NOMO-1 treated with dmso at 0.1 percent for 144 hours (cell line): ENCODE data around the gene MTIF2.
"Not testable (repeated sequence)": the region's sequence is repeated elsewhere in the genome, so short reads cannot be mapped to it uniquely, and the experiment has no call there.

Experiments used
- DNase-seq: peaks from one replicate; lab custom pipeline; 2025; ENCODE audit not compliant: unreplicated experiment; lab: John Stamatoyannopoulos, UW

Gene MTIF2

DNA sequence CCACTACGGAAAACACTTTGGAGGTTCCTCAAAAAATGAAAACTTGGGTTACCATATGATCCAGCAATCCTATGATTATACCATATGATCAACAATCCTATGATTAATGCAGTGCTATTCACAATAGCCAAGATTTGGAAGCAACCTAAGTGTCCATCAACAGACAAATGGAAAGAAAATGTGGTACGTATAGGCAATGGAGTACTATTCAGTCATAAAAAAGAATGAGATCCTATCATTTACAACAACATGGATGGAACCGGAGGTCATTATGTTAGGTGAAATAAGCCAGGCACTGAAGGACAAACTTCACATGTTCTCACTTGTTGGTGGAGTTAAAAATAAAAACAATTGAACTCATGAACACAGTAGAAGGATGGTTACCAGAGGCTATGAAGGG lies 64.5 kb downstream of the MTIF2 start:
- no peak for DNase-seq

DNA sequence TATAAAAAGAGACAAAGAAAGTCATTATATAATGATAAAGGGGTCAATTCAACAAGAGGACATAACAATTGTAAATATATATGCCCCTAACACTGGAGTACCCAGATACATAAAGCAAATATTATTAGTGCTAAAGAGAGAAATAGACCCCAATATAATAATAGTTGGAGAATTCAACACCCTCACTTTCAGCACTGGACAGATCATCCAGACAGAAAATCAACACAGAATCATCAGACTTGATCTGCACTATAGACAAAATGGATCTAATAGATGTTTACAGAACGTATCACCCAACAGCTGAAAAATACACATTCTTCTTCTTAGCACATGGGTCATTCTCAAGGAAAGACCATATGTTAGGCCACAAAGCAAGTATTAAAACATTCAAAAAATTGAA lies 68.6 kb downstream of the MTIF2 start:
- DNase-seq, result no peak

DNA sequence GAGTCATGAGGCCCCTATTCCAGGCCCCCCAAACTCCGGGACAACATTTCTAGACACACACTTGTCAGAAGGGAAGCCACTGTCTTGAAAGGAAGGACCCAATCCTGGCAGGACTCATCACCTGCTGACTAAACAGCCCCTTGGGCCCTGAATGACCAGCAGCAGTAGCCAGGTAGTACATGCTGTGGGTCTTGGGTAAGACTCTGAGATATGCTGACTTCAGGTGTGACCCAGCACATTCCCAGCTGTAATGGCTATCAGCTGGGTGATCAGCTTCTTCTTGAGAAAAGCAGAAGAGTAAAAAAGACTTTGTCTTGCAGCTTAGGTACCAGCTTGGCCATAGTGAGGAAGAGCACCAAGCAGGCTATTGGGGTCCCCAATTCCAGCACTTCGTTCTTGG lies 72.5 kb downstream of the MTIF2 start:
- DNase-seq, result no peak

DNA sequence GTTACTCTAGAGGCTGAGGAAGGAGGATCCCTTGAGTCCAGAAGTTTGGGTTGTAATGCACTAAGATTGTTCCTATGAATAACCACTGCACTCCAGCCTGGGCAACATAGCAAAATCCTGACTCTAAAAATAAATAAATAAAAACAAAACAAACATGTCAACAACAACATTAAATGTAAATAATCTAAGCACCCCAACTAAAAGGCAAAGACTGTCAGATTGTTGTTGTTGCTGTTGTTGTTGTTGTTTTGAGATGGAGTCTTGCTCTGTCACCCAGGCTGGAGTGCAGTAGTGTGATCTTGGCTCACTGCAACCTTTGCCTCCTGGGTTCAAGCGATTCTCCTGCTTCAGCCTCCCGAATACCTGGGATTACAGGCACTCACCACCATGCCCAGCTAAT lies 77.1 kb downstream of the MTIF2 start:
- not testable (repeated sequence) for DNase-seq

DNA sequence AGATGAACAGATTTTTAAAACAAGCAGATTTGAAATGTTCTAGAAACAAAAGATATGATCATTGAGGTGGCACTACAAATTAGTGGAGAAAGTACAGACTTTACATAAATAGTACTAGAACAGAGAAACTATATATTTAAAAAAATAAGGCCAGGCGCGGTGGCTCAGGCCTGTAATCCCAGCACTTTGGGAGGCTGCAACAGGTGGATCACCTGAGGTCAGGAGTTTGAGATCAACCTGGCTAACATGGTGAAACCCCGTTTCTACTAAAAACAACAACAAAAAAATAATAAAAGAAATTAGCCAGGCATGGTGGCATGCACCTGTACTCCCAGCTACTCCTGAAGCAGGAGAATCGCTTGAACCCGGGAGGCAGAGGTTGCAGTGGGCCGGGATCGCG lies 82.2 kb downstream of the MTIF2 start:
- not testable (repeated sequence) for DNase-seq
